HFFc6 (cell line): Measurements from ENCODE around the gene MST1. TPM values are rescaled to one million over a fixed set of nuclear protein-coding genes. Genes with fewer than 3 reads are reported as not detected.

ENCODE experiments used
- DNase-seq: peaks from one replicate; pipeline ENCODE4 v3.0.0-alpha.2; 2018
- H3K27ac Mint-ChIP-seq: 2 replicates; pipeline ENCODE4 v1.8.0; 2020; ENCODE audit warnings: mild to moderate bottlenecking, mixed read lengths
- H3K27me3 Mint-ChIP-seq: 2 replicates; pipeline ENCODE4 v1.8.0; 2021; ENCODE audit warnings: mild to moderate bottlenecking, moderate library complexity, mixed read lengths; ENCODE audit not compliant: insufficient read depth
- H3K36me3 Mint-ChIP-seq: 2 replicates; pipeline ENCODE4 v1.8.0; 2021; ENCODE audit warnings: low read depth, mixed read lengths
- H3K4me1 Mint-ChIP-seq: 2 replicates; pipeline ENCODE4 v1.8.0; 2020; ENCODE audit warnings: low read depth, mixed read lengths
- H3K4me3 Mint-ChIP-seq: 2 replicates; pipeline ENCODE4 v1.8.0; 2020; ENCODE audit warnings: mild to moderate bottlenecking, moderate library complexity, mixed read lengths
- H3K9me3 Mint-ChIP-seq: 2 replicates; pipeline ENCODE4 v1.8.0; 2020; ENCODE audit warnings: mild to moderate bottlenecking, mixed read lengths
- total RNA-seq, 6 experiments: library from RNA; stranded (reverse); fragmentation: NEBNext Ultra II Directional; extraction: Animal tissue kit (Norgen Biotek cat#: 25700); gene quantifications; 2 replicates in 1 of 6; 3 replicates in 5 of 6; pipeline ENCODE4 v1.2.3, GENCODE V29; 2021
- TF ChIP-seq, protein P1 (sequence below): fragments of 200-600 bp; sonication (generic); IDR thresholded peaks from 2 replicates; pipeline ENCODE4 v1.5.0; 2021; ENCODE audit warnings: antibody characterized with exemption, mild to moderate bottlenecking

MST1 gene
- total RNA-seq, 6 experiments from 2014 or later: 3.4 to 7.4 (median 4.8) TPM

DNA sequence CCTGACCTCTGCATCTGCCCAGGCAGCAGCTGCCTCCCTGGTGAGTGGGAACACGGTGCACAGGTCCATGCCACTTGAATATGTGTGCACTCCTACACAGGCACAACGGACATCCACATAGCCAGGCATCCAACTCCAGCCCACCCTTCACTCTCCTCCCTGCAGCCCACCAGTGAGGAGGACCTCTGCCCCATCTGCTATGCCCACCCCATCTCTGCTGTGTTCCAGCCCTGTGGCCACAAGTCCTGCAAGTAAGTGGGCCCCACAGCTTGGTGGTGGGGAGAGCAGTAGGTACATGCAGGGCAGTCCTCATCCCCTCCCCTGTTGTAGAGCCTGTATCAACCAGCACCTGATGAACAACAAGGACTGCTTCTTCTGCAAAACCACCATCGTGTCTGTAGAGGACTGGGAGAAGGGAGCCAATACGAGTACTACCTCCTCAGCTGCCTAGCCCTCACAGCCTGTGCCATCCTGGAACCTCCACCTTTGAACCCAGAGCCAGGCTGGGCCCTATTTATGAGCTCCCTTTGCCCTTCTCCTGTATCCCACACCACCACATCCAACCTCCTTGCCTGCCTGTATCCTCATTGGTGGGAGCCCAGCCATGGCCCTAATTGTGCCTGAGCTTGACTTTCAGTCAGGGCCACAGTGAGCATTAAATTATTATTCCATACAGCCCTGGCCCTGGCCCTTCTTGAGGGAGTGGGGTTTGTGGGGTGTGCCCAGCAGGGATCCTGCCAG, 31.8 kb upstream of the MST1 start:
- no peak overlapping the region for H3K4me3 Mint-ChIP-seq
- peaks cover 36% of the 10 kb centered on the region for H3K4me1 Mint-ChIP-seq
- H3K9me3 Mint-ChIP-seq: peaks cover 5% of the 10 kb centered on the region; the same call in 1 of the 2 replicates
- peaks cover 25% of the 10 kb centered on the region for H3K27me3 Mint-ChIP-seq
- TF ChIP-seq, protein P1, sequence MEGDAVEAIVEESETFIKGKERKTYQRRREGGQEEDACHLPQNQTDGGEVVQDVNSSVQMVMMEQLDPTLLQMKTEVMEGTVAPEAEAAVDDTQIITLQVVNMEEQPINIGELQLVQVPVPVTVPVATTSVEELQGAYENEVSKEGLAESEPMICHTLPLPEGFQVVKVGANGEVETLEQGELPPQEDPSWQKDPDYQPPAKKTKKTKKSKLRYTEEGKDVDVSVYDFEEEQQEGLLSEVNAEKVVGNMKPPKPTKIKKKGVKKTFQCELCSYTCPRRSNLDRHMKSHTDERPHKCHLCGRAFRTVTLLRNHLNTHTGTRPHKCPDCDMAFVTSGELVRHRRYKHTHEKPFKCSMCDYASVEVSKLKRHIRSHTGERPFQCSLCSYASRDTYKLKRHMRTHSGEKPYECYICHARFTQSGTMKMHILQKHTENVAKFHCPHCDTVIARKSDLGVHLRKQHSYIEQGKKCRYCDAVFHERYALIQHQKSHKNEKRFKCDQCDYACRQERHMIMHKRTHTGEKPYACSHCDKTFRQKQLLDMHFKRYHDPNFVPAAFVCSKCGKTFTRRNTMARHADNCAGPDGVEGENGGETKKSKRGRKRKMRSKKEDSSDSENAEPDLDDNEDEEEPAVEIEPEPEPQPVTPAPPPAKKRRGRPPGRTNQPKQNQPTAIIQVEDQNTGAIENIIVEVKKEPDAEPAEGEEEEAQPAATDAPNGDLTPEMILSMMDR: no peak
- H3K27ac Mint-ChIP-seq: peak overlapping the region; percentile 56
- H3K36me3 Mint-ChIP-seq: peaks cover 35% of the 10 kb centered on the region
- DNase-seq: no peak

DNA sequence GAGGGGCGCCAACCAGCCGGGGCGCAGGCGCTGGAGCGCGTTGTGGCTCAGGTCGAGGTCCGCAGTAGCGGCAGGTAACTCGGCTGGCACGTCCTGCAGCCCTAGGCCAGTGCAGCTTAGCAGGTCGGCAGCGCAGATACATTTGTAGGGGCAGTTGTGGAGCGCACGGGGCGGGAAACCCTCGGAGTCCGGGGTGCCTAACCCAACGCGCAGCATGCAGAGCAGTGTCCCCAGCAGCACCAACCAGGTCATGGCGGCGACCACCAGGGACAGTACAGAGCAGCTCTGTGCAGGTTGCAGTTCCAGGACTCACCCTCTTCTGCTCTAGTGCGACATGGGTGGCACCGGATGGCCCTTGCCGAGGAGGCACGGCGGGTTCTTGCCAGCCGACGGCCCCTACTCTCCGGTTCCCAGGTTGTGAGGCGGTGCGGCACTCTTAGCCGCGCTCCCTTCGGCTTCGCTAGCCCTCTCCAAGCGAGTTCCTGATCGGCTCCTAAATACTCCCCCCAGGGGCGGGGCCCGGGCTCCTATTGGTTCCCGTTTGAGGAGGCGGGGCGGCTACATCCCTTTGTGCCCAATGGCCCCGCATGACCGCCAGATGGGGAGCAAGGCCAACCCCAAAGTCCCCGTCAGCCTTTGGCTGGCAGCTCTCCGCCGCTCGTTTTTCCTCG, 30.1 kb upstream of the MST1 start, which contains the start of gene AMIGO3:
Gene AMIGO3 (minus strand): TSS at position 471 of the 671 bp plus-strand sequence. CDS start 219 bp downstream, at position 252.
- peaks cover 5% of the 10 kb centered on the region; the same call in 1 of the 2 replicates for H3K9me3 Mint-ChIP-seq
- peak; percentile 78 for DNase-seq
- peaks cover 30% of the 10 kb centered on the region for H3K4me1 Mint-ChIP-seq
- peak within 1 kb of the TSS; percentile 74 for H3K4me3 Mint-ChIP-seq
- peaks cover 25% of the 10 kb centered on the region for H3K27me3 Mint-ChIP-seq
- H3K27ac Mint-ChIP-seq: peak within 1 kb of the TSS; percentile 69
- peaks cover 35% of the 10 kb centered on the region for H3K36me3 Mint-ChIP-seq
- TF ChIP-seq, protein P1: peak; percentile 73

DNA sequence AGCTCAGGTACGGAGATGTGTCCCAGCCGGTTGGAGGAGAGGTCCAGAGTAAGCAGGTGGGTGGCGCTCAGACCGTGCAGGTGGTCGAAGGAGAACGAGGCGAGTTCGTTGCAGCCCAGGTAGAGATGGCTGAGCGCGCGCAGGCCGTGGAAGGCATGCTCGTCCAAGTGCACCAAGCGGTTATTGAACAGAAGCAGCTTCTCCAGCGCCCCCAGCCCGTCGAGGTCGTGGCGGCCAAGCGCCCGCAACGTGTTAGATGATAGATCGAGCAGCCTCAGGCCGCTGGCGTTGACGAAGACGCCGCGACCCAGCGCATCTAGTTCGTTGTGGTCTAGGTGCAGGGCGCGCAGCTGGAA, 29.6 kb upstream of the MST1 start:
- peaks cover 27% of the 10 kb centered on the region for H3K27me3 Mint-ChIP-seq
- H3K4me3 Mint-ChIP-seq: peak overlapping the region; percentile 74
- peaks cover 5% of the 10 kb centered on the region; the same call in 1 of the 2 replicates for H3K9me3 Mint-ChIP-seq
- TF ChIP-seq, protein P1: no peak
- DNase-seq: no peak
- no peak overlapping the region; the same call in 1 of the 2 replicates for H3K27ac Mint-ChIP-seq
- peaks cover 27% of the 10 kb centered on the region for H3K4me1 Mint-ChIP-seq
- peaks cover 35% of the 10 kb centered on the region for H3K36me3 Mint-ChIP-seq

DNA sequence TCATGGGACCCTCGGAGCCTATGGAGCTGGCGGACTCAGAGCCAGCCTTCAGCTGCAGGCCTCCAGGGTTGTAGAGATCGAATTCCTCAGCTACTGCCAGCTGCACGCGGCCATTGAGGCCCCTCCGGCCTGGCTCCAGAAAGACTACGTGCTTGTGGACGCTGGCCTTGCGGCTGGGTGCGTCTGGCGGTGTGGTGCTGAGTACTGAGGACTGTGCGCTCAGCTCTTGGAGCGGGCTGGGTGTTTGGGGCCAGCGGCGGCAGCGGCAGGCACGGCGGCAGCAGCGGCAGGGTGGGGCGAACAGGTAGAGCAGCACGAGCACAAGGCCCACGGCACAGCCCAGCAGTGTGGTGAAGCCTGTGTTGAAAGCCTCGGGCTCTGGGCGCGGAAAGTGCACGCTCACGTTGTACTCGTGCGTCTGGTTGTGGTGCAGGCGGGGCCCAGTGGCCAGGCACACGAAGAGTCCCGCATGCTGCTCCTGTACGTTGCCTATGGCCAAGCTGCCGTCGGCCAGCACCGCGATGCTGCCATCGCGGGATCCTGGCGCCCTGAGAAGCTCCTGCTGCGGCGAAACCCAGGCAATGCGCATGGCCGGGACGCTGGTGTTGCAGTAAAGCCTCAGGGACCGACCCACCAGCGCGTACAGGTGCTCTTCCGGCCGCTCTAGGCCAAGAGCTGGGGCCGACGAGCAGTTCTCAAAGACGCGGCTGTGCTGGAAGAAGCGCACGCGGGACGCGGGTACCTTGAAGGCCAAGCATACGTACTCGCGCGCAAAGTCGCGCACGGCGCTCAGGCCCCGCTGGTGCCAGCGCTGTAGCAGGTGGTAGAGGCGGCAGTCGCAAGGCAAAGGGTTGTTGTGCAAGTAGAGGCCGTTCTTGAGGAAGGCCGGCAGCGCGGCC, 28.9 kb upstream of the MST1 start:
- peak overlapping the region; percentile 74; the same call in 1 of the 2 replicates for H3K4me3 Mint-ChIP-seq
- no peak overlapping the region; the same call in 1 of the 2 replicates for H3K27ac Mint-ChIP-seq
- peaks cover 26% of the 10 kb centered on the region for H3K4me1 Mint-ChIP-seq
- H3K27me3 Mint-ChIP-seq: peaks cover 21% of the 10 kb centered on the region
- peaks cover 32% of the 10 kb centered on the region for H3K36me3 Mint-ChIP-seq
- TF ChIP-seq, protein P1: no peak
- no peak for DNase-seq
- H3K9me3 Mint-ChIP-seq: peaks cover 5% of the 10 kb centered on the region; the same call in 1 of the 2 replicates
